HG02938 (cell line): ENCODE results near the gene HS3ST2.
"Not testable (repeated sequence)": the region's sequence is repeated elsewhere in the genome, so short reads cannot be mapped to it uniquely, and the experiment has no call there.

ENCODE experiments used
- ATAC-seq: cut with Tn5 transposase; IDR thresholded peaks from one replicate; pipeline ENCODE4 v1.9.1; 2021; ENCODE audit warnings: mild to moderate bottlenecking, moderate library complexity; ENCODE audit not compliant: unreplicated experiment

HS3ST2 gene

DNA sequence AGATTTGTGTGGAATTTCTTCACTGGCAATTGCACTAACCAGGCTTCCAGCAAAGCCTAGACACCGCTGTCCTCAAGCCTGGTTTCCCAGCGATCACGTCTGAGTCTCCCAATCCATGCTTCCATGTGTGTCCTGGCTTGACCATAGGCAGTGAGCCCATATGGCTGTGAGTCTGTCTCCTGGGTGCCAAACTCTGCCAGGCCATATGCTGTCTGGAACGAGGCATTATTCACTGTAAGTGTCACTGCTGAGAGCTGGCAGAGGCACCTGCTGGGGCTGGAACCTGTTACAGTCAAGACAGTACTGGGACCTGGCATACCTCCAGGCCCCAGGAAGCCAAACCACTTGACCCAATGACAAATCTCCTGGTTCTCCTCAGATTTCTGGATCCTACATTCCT is 60.4 kb downstream of the HS3ST2 start:
- ATAC-seq, result no peak

DNA sequence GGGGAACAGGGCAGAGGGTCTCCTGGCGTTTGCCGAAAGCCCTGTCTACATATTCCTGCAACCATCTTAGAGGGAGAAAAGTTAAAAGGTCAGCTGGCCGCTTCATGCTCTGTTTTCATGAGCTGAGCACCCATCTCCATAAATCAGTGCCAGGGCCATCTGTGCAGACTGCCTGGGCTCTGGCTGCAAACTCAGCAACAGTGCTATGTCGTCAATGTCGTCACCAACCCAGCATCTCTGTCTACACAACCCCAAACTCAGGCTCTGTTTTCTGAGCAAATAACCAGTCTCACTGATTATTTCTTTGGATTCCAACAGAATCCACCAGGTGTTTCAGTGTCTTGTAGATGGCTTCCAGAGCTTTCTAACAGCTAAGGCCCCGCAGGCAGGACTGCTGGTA is 65.0 kb downstream of the HS3ST2 start:
- ATAC-seq, result no peak

DNA sequence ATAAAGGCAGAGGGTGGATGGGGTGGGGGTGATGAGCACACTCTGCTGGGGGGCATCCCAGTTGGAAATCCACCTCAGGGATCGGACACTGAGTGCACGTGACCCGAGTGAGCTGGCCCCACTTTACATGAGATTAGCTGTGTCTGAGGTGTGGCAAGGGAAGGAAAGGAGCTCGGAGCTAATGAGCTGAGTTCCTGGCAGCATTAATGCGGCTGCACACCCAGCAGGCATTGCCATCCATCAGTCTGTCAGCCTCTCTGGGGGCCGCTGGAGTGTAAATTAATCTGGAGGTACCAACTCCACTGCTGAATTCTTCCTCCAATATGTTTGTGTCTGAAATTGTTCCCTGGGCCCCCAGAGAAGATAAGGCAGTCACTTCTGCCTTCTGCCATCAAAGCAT is 65.5 kb downstream of the HS3ST2 start:
- ATAC-seq, result no peak

DNA sequence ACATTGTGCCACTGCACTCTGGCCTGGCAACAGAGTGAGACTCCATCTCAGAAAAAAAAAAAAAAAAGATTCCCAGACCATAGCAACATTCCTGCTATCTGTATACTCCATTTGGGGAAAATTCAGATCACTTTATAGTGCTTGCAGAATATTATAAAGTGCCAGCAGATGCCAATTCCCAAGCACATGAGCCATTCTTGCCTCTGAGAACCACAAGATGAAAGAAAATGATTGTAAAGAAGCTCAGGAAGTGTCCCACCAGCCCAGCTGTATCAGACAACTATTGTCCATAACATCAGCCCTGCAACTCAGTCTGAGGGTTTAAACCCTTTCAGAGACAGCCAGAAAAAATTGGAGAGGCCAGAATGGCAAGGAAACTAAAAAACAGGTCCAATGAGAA is 69.0 kb downstream of the HS3ST2 start:
- ATAC-seq, result no peak

DNA sequence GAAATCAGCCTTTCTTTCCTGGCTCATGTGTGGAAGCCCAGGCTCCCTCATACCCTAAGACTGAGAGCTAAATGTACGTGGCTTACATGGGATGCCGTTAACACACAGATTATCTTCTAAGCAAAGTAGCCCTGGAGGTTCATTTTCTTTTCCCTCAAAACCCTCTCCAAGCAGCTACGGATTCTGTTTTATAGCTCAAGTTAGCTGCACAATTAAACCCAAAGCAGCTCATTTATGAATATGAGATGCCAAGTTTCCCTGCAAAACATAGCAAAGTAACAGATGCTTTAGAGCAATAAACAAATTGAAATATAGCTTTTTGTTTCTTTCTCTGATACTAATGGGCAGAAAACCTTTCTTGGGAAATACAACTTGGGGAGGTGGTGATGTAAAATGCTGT is 72.0 kb downstream of the HS3ST2 start:
- no peak for ATAC-seq

DNA sequence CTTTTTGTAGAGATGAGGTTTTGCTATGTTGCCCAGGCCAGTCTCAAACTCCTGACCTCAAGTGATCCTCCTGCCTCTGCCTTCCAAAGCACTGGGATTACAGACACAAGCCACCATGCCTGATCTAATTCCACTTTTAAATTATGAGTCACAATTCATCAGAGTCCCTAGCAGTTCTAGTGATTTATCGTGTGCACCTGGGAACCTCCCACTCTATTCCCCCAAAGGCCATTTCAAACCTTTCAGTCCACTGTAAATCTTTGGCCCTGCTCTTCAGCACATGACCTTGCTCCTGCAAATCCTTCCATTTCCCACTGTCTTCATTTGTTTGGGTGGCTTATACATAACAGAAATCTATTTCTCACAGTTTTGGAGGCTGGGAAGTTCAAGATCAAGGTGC is 73.0 kb downstream of the HS3ST2 start:
- ATAC-seq, result no peak

DNA sequence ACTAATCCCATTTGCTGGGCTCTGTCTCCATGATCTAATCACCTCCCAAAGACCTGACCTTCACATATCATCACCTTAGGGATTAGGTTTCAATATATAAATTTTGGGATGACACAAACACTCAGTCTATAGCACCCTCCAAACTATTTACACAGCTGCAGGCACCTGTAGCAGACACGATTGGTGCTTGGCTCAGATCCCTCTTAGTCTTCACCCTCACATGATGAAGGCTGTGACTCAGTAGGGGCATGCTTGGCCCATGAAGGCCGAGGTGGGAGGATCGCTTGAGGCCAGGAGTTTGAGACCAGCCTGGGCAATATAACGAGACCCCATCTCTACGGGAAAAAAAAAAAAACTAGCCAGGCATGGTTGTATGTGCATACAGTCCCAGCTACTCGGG is 73.5 kb downstream of the HS3ST2 start:
- ATAC-seq, result no peak

DNA sequence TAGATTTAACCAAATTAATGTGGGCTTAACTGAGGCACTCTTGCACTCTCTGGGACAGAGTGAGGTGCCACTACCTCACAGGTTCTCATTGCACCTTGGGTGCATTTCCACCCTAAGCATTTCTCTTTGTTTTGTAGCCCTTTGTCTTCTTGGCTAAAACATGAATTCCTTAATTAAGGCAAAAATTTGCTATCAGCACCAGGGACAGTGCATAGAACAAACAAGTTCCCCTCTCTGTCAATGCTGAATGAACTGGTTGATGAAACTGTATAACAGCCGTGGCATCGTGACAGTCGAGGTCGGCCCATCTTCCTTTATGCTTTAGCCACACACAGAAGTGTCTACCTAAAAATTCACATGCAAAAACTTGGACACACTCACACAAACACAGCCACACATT is 74.8 kb downstream of the HS3ST2 start:
- no peak for ATAC-seq

DNA sequence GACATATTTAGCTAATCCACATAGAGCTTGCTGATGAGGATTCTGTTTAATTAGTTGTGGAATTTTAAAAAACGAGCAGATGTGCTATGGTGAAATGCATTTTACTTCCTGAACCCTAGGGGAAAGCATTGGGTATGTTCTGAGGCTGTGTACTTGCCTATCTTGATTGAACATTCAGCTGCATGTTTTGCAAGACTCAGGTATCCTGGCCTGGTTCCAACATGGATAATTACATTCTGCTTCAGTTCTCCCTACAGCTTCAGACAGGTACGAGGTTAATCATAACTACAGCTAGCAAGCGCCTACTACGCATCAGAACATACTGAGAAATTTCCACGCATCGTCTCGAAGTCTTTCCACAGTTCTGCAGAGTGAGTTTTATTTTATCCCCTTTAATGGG is 77.0 kb downstream of the HS3ST2 start:
- ATAC-seq, result no peak

DNA sequence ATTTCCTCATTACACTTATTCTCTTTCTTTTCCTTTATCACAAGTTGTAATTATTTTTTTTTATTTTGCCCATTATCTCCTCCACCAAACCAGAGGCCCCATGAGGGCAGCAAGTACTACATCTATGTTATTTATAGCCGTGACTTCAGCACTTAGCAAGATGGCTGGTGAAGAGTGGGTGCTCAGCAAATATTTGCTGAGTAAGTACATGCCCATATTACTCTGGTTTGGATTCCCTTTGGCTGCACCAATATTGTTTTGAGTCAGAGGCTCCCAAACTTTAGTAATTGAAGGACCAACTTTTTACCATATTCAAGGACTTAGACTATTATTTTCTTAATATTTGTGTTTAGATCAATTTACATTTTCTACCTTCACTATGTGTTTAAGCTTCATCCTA is 83.2 kb downstream of the HS3ST2 start:
- no peak for ATAC-seq

DNA sequence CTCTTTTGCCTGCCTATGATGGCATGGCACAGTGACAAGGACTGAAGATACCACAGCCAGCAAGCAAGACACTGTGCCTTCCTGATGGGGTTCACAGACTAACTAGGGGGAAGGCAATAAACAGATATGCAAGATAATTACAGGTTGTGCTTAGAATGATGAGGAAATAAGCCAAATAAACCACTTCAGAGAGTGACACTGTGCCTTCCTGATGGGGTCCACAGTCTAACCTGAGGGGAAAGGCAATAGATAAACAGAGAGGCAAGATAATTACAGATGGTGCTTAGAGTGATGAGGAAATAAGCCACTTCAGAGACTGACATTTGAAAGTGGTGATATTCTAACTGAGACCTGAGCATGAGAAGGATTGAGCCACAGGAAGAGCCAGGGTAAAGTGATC is 84.2 kb downstream of the HS3ST2 start:
- ATAC-seq, result no peak

DNA sequence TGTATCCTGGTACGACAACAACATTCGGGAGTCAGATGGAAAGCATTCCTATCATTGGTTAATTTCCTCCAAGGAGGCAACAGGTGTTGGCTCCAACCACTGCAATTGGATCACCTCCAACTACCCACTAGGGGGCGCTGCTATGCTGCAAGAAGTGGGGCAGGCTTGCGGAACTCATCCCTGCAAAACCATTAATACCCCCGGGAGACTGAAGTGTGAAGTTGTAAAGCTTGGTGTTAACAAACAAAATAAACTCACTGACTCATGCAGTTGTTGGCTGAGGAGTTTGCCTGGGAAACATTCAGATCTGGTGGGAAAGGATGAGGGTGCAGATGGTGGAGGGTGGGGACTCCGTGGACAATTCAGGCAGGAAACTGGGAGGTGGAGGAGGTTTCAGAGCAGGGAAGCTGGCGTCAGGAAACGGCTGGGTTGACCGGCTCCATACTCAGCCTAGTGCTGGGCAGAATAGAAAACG is 84.9 kb downstream of the HS3ST2 start:
- ATAC-seq, result no peak

DNA sequence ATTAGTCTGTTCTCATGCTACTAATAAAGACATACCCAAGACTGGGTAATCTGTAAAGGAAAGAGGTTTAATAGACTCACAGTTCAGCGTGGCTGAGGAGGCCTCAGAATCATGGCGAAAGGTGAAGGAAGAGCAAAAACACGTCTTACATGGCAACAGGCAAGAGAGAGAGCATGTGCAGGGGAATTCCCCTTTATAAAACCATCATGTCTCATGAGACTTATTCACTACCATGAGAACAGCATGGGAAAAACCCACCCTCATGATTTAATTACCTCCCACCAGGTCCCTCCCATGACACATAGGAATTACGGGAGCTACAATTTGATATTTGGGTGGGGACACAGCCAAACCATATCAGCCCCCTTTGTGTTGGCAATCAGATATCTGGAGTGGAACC is 85.6 kb downstream of the HS3ST2 start:
- ATAC-seq, result not testable (repeated sequence)

DNA sequence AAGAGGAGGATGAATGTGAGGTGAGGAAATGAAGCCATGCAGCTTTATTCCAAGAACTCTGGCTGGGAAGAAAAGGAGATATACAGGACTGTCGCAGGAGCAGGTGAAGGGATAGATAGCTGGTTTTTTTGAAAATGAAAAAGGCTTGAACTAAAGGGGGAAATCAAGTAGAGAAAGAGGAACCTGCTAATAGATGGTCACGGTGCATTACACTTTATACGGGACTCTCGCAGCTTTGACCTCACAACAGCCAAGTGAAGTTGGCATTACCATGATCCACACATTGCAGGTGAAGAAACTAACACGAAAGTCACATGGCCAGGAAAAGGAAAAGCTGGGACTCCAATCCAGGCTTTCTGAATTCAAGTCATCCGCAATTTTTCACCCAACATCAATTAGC is 86.9 kb downstream of the HS3ST2 start:
- no peak for ATAC-seq

DNA sequence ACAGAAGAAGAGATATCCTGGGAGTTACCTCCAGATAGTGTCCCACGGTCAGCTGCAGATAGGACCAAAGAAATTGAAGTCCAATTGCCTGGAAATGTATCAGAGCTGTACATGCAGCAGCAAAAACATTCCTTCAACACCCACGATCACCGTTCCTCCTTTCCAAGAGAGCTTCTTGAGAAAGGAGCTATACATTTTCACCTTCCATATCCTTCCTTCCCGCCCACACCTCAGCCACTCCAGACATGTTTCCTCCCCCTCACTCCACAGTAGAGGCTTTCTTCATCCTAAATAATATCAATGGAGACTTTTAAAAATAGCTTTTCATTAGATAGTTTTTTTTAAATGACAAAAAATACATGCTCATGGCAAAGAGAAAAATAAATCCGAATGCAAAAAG is 87.6 kb downstream of the HS3ST2 start:
- ATAC-seq, result no peak

DNA sequence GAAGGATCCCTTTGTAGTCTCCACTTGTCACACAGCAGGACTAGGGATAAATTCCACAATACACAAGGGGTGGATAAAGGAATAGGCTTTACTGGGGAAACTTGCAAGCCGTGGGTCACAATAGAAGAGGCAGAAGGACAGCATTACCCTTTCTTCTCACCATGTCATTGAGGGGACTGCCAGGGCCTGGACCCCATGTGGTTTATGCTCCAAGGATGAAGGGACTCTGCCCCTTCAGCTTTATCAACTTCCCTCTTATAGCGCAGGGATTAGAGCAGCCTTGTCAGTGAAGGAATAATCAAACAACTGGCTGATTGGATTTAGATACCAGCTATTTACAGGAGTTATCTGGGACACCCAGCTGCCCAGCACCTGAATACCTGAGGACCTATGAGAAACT is 89.8 kb downstream of the HS3ST2 start:
- ATAC-seq, result no peak

DNA sequence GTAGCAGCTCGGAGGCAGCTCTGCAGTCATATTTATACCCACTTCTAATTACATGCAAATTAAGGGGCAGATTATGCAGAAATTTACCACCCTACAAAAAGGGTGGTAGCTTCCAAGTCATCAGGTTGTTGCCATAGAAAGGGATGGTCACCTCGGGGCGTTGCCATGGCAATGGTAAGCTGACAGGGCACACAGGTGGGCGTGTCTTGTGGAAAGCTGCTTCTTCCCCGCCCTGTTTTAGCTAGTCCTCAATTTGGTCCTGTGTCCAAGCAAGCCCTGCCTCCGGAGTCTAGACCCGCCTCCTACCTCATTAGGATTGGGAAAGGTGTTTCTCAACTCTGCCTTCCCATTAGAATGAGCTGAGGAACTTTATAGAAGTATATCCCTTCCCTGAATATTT is 98.7 kb downstream of the HS3ST2 start:
- ATAC-seq, result no peak

DNA sequence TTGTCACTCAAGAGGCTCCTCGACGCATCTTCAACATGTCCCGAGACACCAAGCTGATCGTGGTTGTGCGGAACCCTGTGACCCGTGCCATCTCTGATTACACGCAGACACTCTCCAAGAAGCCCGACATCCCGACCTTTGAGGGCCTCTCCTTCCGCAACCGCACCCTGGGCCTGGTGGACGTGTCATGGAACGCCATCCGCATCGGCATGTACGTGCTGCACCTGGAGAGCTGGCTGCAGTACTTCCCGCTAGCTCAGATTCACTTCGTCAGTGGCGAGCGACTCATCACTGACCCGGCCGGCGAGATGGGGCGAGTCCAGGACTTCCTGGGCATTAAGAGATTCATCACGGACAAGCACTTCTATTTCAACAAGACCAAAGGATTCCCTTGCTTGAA is 101.0 kb downstream of the HS3ST2 start:
- no peak for ATAC-seq

DNA sequence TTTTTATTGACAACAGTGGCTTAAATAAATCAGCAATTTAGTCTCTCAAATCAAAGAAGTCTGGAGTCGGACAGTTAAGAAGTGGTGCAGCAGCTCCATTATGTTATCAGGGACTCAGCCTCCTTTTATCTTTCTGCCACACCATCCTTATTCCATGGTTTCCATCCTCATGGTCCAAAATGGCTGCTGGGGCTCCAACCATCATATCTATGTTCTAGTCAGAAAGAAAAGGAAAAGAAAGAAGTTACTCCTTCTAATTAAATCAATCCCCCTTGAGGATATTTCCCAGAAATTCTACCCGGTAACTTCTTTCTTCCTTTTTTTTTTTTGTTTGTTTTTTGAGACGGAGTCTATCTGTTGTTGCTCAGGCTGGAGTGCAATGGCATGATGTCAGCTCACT is 109.5 kb downstream of the HS3ST2 start:
- no peak for ATAC-seq

DNA sequence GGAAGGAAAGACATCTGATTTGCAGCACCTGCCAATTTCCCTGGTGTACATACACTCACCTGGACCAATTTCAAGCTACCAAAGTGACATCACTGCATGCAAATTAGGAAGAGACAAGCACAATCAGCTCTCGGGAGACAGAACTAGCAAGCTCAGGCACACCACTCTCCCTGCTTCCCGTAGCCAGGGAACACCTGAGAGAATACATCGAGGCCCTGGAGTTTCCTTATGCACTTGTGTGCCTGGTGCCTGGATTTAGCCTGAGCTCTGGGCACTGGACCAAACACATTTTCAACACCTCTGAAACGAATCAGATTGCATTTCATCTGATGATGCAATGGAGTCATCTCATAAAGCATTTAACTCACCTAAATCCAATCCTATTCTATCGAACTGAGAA is 110.5 kb downstream of the HS3ST2 start:
- ATAC-seq, result no peak

DNA sequence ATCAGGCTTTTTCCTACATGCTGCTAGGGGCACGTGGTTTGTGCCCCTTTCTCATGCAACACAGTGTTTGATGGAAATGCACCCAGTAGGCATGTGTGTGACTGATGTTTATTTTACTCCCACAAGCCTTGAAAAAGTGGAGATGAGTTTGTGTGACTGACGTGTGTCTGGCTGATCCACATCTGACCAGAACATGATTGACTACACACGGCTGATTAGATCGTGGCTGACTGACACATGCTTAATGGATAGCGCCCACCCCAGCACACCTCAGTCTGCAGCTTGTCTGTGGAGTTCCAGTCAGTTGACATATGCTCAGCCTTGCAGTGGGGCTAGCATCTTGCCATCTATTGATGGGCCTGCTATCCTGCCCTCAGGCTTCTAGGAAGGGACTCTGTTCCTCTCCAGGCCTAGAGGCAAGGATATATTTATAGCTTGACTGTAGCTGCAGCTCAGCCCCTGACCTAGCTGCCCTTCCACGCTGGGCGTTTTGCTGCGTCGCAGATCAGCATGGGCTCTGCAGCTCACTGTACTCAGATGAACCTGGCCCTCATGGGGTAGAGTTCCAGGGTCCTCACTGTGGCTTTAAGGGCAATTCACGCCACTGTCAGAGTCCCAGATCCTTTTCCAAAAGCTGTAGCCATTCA is 112.3 kb downstream of the HS3ST2 start:
- ATAC-seq, result no peak

DNA sequence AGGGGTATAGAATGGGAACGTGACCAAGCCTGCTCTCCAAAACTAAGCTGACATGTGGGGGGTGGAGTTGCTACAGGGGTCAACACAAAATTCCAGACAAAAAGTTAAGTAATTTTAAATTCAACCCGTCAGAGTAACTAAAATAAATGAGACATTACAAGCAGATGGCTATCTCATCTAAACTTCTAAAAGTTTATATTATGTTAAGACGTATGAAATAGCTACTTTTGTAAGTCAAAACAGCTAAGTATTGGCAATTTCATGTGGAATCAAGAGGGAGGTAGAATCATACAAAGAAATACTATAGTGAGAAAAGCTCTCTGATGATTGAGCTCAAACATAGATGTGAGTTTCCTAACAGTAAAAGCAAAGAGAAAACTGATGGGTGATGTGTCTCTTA is 113.3 kb downstream of the HS3ST2 start:
- no peak for ATAC-seq

DNA sequence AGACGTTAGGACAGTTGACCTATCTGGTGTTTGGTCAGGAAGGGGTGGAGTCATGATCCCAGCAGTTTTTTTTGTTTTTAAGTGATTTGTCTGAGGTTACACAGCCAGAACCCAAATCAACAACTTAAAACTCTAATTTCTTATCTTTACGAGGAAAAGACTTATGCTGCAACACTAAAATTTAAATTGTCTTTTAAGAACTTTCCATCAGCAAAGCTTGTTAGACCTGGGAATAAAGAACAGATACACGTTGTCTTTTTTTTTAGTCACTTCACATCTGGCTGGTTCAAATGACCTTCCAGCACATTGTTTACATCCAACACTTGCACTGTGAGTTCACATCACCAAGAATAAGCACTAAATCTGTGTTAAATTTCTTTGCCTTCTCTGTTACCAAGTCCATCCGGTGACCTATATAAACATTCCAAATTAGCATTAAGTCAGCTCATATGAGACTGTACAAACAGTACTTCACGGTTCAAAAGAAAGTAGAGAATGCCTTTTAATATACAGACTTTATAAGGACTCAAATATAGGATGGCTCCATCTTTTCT is 115.0 kb downstream of the HS3ST2 start:
- no peak for ATAC-seq
